Activated CD8-positive, alpha-beta memory T cell treated with anti-CD3 and anti-CD28 coated beads for 48 hours (primary cell): ENCODE data around the gene CXXC5.

ENCODE experiments used
- DNase-seq, 3 experiments: peaks; one replicate each; pipeline ENCODE4 v3.0.0-alpha.2; 2020; ENCODE audit warnings: low read depth in 2 of 3, low spot score in 2 of 3

The CXXC5 gene

GRCh38 chr5:139692679-139693308 is 44.6 kb downstream of the CXXC5 start:
- DNase-seq = no peak

GRCh38 chr5:139693676-139694364 is 45.7 kb downstream of the CXXC5 start:
- no peak for DNase-seq

- DNase-seq = no peak
Observed at GRCh38 chr5:139694556-139695177, 46.5 kb downstream of the CXXC5 start.

- no peak for DNase-seq
Observed at GRCh38 chr5:139695178-139695573, 47.0 kb downstream of the CXXC5 start.

GRCh38 chr5:139696167-139696893 is 48.2 kb downstream of the CXXC5 start:
- DNase-seq = no peak

- DNase-seq = peak in 1 of 3 experiments; percentile 25
Observed at GRCh38 chr5:139696894-139697658, 48.9 kb downstream of the CXXC5 start.

GRCh38 chr5:139698490-139699146 is 50.5 kb downstream of the CXXC5 start:
- no peak for DNase-seq

- DNase-seq = no peak
Observed at GRCh38 chr5:139699351-139699750, 51.2 kb downstream of the CXXC5 start.

GRCh38 chr5:139700711-139701055 is 52.5 kb downstream of the CXXC5 start:
- no peak for DNase-seq

- no peak for DNase-seq
Observed at GRCh38 chr5:139701056-139701741, 53.0 kb downstream of the CXXC5 start.

- DNase-seq = no peak
Observed at GRCh38 chr5:139702548-139702947, 54.4 kb downstream of the CXXC5 start.

- no peak for DNase-seq
Observed at GRCh38 chr5:139704748-139705147, 56.6 kb downstream of the CXXC5 start.

- no peak for DNase-seq
Observed at GRCh38 chr5:139705191-139705590, 57.0 kb downstream of the CXXC5 start.

GRCh38 chr5:139705655-139706587 is 57.8 kb downstream of the CXXC5 start:
- DNase-seq = no peak

GRCh38 chr5:139707445-139708003 is 59.4 kb downstream of the CXXC5 start:
- DNase-seq = no peak

GRCh38 chr5:139708434-139708861 is 60.3 kb downstream of the CXXC5 start:
- no peak for DNase-seq

GRCh38 chr5:139708877-139709581 is 60.9 kb downstream of the CXXC5 start:
- DNase-seq = no peak
